ENCODE data around the gene MDM1. TPM values are rescaled to one million over a fixed set of nuclear protein-coding genes. Genes with fewer than 3 reads are reported as not detected.

Gene MDM1
- total RNA-seq, 1 experiment from 2014 or later, result 10.6 TPM

- H3K4me1 Mint-ChIP-seq, result peaks cover 18 to 24% of the 10 kb centered on the region in 2 experiments
- peak overlapping the region in 1 of 3 experiments; percentile 8; a peak in 1 of 7 replicates for H3K27ac Mint-ChIP-seq
- Histone ChIP-seq H3K14ac (ENCODE audit: insufficient read depth, low read length) (no peak overlapping the region), H3K18ac (ENCODE audit: insufficient read length, low read depth, low read length) (no peak overlapping the region), H3K56ac (ENCODE audit: insufficient read length, low read depth, low read length) (no peak overlapping the region), H3K4ac (ENCODE audit: low read depth, low read length) (no peak overlapping the region), H4K5ac (ENCODE audit: insufficient read length, low read depth, low read length) (no peak overlapping the region), H3K79me2 (ENCODE audit: insufficient read depth, low read length) (no peaks in the 10 kb centered on the region), H3K27me3 (ENCODE audit: insufficient read depth, low read length) (no peaks in the 10 kb centered on the region), H3K9me3 (ENCODE audit: control insufficient read depth, low read depth, low read length) (no peaks in the 10 kb centered on the region), H3K9ac (ENCODE audit: extremely low read depth, insufficient read length, low read length) (no peak overlapping the region), H2AFZ (ENCODE audit: low read length) (no peak overlapping the region), H3K79me1 (ENCODE audit: insufficient read depth, low read depth, low read length, poor library complexity, severe bottlenecking) (no peaks in the 10 kb centered on the region), H3K4me2 (ENCODE audit: insufficient read depth, insufficient read length, low read length) (no peak overlapping the region), H3K23me2 (ENCODE audit: insufficient read length, low read depth, low read length, poor library complexity, severe bottlenecking) (no peaks in the 10 kb centered on the region), H2BK120ac (ENCODE audit: low read depth, low read length, poor library complexity, severe bottlenecking) (no peak overlapping the region), H3K27ac (ENCODE audit: insufficient read length, low read depth, low read length) (no peak overlapping the region), H2BK12ac (ENCODE audit: insufficient read length, low read depth, low read length) (no peak overlapping the region), H4K8ac (replicated peaks; ENCODE audit: insufficient read length, low read depth, low read length) (no peak overlapping the region), H2BK5ac (ENCODE audit: insufficient read length, low read length) (no peak overlapping the region), H4K91ac (ENCODE audit: insufficient read length, low read depth, low read length) (no peak overlapping the region), H2BK15ac (ENCODE audit: low read depth, low read length) (no peak overlapping the region), H3K23ac (ENCODE audit: insufficient read length, low read depth, low read length) (no peak overlapping the region), H3K4me1 (ENCODE audit: insufficient read depth, low read length) (peaks cover 3% of the 10 kb centered on the region; the same call in 1 of the 2 replicates), H3T11ph (ENCODE audit: low read length) (no peak overlapping the region), H4K20me1 (ENCODE audit: control insufficient read depth, insufficient read depth, insufficient read length) (no peaks in the 10 kb centered on the region), H2BK20ac (ENCODE audit: low read depth, low read length, poor library complexity, severe bottlenecking) (no peak overlapping the region), H2AK5ac (ENCODE audit: insufficient read length, low read length) (no peak overlapping the region)
- WGBS (ENCODE audit: extremely low coverage, insufficient read length, low lambda C conversion rate), result no CpG with 5 or more reads among the region's 2 CpGs
- no peaks in the 10 kb centered on the region for H3K9me3 Mint-ChIP-seq
- H3K36me3 Mint-ChIP-seq (ENCODE audit: insufficient read depth in 1 of 3, low read depth in 3 of 3), result no peaks in the 10 kb centered on the region
- DNase-seq, result no peak
- no peak for TF ChIP-seq CTCF (conservative IDR thresholded peaks at IDR 0.05)
- H3K4me3 Mint-ChIP-seq, result no peak overlapping the region
- no peaks in the 10 kb centered on the region for H3K27me3 Mint-ChIP-seq (ENCODE audit: low read depth)
Measured at GRCh38 chr12:68280240-68280639, 51.9 kb downstream of the MDM1 start.

All from H9 (cell line).